Activated naive CD4-positive, alpha-beta T cell treated with anti-CD3 and anti-CD28 coated beads for 36 hours (primary cell): ENCODE measurements around the gene LYPD6. TPM values are rescaled to one million over a fixed set of nuclear protein-coding genes. Genes with fewer than 3 reads are reported as not detected.

Experiments
- CTCF ChIA-PET: fragments of 350-600 bp; sonication (Branson Sonifier 250); formaldehyde crosslinking; loops from one replicate; lab custom pipeline; 2021; ENCODE audit warnings: antibody characterized with exemption; lab: Charles Lee
- DNase-seq: peaks from one replicate; pipeline ENCODE4 v3.0.0-alpha.2; 2020
- H3K27ac Mint-ChIP-seq: one replicate; pipeline ENCODE4 v1.8.0; 2021; ENCODE audit warnings: mild to moderate bottlenecking, mixed read lengths
- H3K27me3 Mint-ChIP-seq: one replicate; pipeline ENCODE4 v1.8.0; 2021; ENCODE audit warnings: low read depth, mixed read lengths
- H3K36me3 Mint-ChIP-seq: one replicate; pipeline ENCODE4 v1.8.0; 2021; ENCODE audit warnings: low read depth, mixed read lengths
- H3K4me1 Mint-ChIP-seq: one replicate; pipeline ENCODE4 v1.8.0; 2021; ENCODE audit warnings: low read depth, mixed read lengths
- H3K4me3 Mint-ChIP-seq: one replicate; pipeline ENCODE4 v1.8.0; 2021; ENCODE audit warnings: mild to moderate bottlenecking, moderate library complexity, mixed read lengths
- H3K9me3 Mint-ChIP-seq: one replicate; pipeline ENCODE4 v1.8.0; 2021; ENCODE audit warnings: mixed read lengths
- intact Hi-C: fragments of 100-400 bp; cut with micrococcal nuclease; formaldehyde crosslinking; loops from one replicate; pipeline ENCODE4 v1.15.1; 2023
- total RNA-seq, 2 experiments: library from RNA; stranded (reverse); gene quantifications; one replicate each; pipeline ENCODE4 v1.2.3, GENCODE V29; 2021

Gene LYPD6
- total RNA-seq, 2 experiments from 2014 or later, result not detected

DNA sequence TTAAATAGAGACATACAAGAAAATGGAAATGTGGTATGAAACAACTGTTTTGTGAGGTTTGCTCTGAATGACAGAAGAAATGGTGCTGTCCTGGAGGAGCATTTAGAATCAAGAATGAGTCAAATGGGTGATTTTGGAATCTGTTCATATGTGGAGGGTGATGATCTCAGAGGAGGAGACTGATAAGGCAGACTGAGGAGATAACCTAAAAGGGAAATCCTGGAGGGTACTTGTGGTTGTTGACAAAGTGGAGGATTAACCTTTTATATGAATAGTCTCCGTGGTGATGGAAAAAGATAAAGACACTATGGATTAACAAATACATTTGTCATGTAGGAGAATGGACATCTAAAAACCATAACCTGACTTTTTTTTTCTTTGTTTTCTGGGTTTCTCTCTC lies 183.1 kb downstream of the LYPD6 start:
- DNase-seq, result no peak
- CTCF ChIA-PET, result no interaction called here
- intact Hi-C loops, result no loop called here
- Mint-ChIP-seq H3K27me3 (peaks cover 6% of the 10 kb centered on the region), H3K36me3 (no peaks in the 10 kb centered on the region), H3K27ac (no peak overlapping the region), H3K9me3 (no peaks in the 10 kb centered on the region), H3K4me1 (no peaks in the 10 kb centered on the region), H3K4me3 (no peak overlapping the region)
